ENCODE measurements around the gene HOXC6. TPM values are rescaled to one million over a fixed set of nuclear protein-coding genes. Genes with fewer than 3 reads are reported as not detected.

HOXC6 gene
- total RNA-seq, 2 experiments from 2014 or later = not detected

DNA sequence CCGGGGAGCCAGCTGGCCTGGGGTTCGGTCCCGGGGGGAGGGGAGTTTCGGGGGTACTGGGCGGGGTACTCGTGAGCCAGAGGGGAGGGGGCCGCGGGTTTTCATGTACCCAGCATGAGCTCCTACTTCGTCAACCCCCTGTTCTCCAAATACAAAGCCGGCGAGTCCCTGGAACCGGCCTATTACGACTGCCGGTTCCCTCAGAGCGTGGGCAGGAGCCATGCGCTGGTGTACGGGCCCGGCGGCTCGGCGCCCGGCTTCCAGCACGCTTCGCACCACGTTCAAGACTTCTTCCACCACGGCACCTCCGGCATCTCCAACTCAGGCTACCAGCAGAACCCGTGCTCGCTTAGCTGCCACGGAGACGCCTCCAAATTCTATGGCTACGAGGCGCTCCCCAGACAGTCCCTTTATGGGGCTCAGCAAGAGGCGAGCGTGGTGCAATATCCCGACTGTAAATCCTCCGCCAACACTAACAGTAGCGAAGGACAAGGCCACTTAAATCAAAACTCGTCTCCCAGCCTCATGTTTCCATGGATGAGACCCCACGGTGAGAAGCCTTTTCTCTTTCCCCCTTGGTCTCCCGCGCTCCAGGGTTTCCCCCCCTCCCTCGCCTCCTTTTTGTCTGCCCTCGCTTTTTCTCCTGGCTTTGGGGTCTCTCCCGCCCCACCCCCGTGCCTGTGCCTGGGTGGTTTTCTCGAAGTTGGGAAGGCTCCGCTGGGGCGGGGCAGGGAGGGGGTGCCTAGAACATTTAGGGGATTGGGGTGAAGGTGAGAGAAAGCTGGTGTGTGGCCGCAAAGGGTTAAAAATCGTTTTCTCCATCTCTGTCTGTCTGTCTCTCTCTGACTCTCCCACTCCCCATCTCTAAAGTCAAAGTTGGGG lies 18.8 kb upstream of the HOXC6 start:
- ChIA-PET CTCF (interaction anchor here (0.6 to 7.1 kb wide), 12 partner anchors 9 to 1710 kb away, joined by 3 to 80 read pairs (median 6); partner anchors contain the start of genes CALCOCO1, HOXC10, HOXC5 and HOXC9), POLR2A (no interaction called here)

DNA sequence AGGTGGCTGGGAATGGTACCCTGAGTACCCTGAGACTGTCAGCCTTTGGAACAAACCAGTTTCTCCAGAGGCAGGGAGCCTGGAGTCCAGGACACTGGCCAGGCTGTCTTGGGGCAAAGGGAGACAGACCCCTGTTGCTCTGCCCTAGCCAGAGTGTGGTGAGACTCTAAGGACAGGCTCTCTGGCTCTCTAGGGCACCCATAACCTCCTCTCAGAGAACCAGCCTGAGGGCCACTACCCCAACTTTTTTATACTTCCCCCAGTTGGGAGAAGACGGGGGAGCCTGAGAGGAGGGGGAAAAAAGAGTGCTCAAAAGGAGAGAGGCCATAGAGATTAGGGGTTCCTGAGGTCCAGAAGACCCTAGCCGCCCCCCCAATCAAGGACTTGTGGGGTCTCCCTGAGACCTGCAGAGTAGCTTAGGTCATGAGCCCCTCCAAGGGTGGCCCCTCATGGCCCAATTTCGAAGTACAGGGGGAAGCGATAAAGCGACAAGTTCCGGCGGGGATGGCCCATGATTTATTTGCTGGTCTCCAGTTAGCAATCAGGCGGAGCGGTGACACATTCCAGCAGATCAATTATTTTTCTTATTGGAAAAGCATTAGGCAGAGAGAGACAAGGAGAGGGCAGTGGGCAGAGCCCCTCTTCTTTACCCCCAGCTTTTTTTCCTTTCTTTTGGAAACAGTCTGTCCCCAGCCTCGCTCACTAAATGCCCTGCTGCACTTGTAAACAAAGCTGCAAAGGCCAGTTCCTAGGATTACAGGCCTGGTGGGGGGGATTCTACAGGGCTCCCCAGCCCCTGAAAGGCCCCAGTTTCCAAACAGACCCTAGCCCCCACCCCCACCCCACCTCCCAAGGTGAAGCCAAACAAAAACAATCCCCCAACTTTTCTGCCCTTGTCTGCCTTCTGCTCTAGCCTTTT lies 17.9 kb upstream of the HOXC6 start:
- CTCF ChIA-PET = interaction anchor here (2.1 kb wide), 1 partner anchor 25 kb away, joined by 11 read pairs; the partner anchor contains the start of gene HOXC10
- POLR2A ChIA-PET = no interaction called here

DNA sequence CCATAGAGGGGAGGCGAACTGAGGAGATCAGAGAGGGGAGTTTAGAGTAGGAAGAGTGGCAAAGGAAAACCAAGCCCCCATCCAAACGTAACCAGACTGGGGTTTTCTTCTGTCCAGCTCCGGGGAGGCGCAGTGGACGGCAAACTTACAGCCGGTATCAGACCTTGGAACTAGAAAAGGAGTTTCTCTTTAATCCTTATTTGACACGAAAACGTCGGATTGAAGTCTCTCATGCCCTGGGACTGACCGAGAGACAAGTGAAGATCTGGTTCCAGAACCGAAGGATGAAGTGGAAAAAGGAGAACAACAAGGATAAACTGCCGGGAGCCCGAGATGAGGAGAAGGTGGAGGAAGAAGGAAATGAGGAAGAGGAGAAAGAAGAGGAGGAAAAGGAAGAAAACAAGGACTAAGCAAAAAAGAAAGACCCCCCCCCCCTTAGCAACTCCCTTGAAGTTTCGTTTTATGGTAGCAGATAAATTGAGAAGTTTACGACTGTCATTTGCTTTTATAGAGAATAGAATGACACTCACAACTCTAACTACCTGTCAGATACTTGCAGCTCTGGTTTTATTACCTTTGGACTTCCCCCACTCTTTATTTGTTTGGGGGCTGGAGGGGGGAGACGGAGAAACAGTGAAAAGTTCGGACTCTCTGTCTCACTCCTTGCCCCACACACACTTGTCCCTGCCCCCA lies 17.1 kb upstream of the HOXC6 start:
- ChIA-PET CTCF (interaction anchor here (0.7 kb wide), 1 partner anchor 182 kb away, joined by 7 read pairs; no protein-coding TSS in a partner anchor), POLR2A (no interaction called here)

DNA sequence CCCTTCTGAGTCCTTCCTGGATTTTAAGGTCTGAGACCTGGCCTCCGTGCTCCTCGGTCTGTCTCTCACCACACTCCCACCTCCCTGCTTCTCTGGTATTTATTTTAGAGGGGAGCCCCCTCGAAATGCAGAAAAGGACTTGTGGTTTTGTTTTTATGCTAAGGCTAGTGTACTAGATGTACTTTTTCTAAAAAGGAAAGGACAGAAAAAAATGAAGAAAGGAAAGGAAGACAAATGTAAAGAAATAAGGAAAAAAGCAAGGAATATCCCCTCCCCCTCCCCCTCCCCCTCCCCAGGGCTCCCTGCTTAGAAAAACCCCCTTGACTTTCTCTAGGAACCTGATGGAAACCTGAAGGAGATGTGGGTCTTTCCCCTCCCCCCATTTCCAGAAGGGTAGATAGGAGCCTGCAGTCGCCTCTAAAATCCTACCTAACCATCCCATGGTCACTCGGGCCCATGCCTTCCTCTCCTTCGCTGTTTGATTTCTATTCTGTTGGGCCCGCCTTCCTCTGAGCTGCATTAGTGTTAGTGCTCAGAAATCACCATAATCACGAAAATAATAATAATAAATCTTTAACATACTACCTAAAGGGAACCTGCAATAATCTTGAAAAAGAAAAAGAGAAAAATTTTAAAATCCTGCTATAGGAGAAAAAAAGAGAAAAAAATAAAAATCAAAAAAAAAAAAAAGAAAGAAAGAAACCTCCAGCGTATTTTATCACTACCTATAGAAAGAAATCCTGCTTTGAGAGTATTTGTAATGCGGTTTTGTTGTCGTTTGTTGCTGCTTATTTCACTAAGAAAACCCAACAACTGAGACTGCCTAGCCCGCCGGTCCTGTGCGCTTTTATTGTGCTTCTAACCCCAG lies 16.3 kb upstream of the HOXC6 start:
- ChIA-PET POLR2A (no interaction called here), CTCF (interaction anchor here (0.7 kb wide), 1 partner anchor 181 kb away, joined by 7 read pairs; no protein-coding TSS in a partner anchor)

DNA sequence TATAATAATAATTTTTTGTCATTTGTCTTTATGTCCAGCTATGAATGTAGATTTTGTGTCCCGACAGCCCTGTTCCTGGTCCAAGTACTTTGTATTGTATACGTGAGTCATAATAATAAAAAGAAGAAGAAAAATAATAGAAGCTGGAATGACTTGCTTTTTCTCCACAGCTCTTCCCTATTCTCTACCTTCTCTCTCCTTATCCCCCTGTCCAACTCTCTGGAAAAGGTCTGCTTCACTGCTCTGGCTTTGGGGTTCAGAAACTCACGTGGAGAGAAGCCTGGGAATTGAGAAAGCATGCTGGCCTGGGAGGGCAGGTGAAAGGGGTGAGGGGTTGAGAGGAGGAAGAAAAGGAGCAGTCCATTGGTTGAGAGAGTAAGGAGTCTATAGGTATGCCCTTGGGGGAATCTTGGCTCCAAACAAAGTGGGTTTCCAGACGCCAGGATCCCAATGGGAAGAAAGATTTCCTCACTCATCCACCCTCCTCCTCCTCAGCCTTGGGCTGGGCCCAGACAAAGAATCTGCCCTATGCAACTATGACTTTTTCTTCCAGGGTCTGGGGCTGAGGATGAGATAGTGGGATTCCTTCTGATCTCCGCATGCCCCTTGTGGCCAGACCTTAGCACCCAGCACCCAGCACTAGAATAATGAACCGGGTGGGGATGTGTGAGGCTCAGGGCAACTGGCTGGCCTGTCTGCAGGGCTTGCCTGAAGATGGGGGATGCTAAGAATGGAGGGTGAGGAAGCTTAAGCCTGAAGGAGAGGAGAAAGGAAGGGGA lies 15.4 kb upstream of the HOXC6 start:
- POLR2A ChIA-PET = no interaction called here
- CTCF ChIA-PET = interaction anchor here (1.4 to 1.6 kb wide), 2 partner anchors 14 to 179 kb away, joined by 3 to 6 read pairs; no protein-coding TSS in a partner anchor

DNA sequence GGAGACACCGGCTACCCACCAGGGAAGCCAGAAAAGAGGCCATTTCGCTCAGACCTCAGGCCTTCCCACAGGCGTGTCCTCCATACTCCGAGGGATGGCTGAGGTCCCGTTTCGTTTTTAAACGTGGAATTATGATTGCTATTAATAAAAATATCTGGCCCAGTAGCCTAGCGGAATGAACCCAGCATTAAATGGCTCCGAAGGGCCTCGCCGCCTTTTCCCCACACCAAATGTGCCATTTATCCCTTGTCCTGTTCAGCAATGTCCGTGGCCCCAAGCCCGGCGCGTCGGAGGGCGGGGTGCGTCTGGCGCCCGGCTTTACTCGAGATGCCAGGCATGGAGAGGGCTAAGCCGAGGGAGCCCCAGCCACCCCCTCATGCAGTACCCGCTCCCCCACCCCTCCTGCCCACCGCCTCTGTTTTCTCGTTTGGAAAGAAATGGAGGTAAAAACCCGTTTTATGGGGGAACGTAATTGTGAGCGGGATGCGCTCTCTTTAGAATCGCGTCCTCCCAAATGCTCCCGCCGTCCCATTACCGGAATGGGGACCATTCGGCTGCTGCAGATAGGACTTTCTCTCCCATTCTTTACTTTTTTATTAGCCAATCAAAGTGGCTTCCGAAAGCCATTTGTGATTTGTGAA lies 13.7 kb upstream of the HOXC6 start:
- CTCF ChIA-PET = no interaction called here
- POLR2A ChIA-PET = no interaction called here

DNA sequence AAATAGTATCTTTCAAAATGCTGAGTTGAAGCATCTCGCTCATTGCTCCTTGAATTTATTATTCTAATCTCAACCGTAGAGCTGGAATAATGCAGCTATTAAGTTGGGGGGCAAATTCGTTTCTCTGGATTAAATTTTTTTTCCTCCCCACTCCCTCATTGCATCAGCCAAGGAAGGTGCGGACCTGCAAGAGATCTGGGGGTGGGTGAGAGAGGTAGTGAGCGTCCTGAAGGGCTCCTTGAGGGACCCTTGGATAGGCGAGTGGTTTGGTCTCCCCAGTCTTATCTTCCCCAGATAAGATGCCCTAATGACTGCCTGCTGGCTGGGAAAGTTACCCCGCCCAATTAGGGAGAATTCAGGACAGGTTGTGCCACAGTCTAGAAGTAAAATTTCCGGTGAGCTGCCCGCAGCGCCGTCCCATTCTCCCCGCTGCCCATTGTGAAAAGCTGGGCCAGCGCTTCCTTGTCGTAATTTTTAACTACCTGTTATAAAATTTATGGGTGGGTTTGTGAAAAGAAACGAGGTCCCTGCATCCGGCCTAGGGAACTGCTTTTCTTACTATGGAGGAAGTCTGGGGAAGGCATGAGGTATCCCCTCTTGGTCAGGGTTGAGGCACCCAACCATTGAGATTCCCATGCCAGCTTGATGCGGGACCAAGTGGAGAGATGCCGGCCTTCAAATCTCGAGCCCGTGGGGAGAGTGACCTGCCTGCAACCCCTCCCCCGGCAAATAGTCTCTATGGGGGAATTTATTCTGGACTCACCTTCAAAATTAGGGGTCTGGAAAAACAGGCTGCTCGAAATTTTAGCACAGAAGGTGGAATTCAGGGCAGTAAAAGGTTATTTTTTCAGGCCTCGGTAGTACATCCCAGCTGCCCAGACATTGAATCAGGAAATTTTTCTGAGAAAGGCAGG lies 13.0 kb upstream of the HOXC6 start:
- CTCF ChIA-PET = interaction anchor here (0.8 to 3.1 kb wide), 6 partner anchors 9 to 192 kb away, joined by 3 to 21 read pairs (median 6); partner anchors contain the start of genes HOXC9 and SMUG1
- POLR2A ChIA-PET = interaction anchor here (0.6 kb wide), 1 partner anchor 176 kb away, joined by 3 read pairs; no protein-coding TSS in a partner anchor

DNA sequence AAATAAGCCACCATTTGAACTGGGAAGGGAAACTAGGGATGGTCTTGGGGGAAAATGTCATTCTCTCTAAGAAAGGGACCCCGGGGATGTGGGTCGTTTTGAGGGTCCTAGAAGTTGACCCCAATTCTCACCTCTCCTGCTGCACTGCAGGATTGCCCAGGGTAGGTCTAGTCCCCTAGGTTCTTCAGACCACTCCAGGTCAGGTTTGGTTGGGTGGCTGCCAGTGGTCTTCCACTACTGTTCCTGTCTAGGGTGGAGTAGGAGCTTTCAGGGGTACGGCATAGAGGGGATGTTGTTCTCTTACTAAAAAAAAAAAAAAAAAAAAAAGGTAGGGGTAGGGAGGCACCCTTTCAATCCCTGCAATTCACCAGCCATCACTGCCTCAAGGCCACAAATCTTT lies 12.2 kb upstream of the HOXC6 start:
- POLR2A ChIA-PET = interaction anchor here (0.5 to 0.7 kb wide), 2 partner anchors 18 to 173 kb away, joined by 3 to 8 read pairs; no protein-coding TSS in a partner anchor
- CTCF ChIA-PET = interaction anchor here (0.7 to 3.1 kb wide), 8 partner anchors 10 to 192 kb away, joined by 3 to 21 read pairs (median 4); partner anchors contain the start of genes HOXC9 and SMUG1

DNA sequence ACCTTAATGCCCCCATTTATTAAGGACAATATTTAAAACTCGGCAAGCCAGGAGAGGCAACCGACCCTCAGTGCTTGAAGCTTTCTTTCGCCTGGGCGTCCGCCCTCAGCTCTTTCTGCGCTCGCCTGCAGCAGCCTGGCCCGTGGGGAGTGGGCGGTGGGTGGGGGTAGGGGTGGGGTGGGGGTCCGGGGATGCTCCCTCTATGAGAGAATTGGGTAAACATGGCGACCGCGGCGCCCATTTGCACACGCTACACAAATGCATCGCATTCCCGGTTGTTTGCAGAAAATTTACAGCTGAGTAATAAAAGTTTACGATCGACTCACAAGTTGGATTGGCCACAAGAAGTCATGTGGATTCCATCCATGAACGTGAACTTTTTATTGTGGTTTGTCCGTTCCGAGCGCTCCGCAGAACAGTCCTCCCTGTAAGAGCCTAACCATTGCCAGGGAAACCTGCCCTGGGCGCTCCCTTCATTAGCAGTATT lies 11.7 kb upstream of the HOXC6 start:
- POLR2A ChIA-PET = interaction anchor here (0.5 to 1.0 kb wide), 3 partner anchors 16 to 173 kb away, joined by 3 to 8 read pairs (median 3); no protein-coding TSS in a partner anchor
- CTCF ChIA-PET = interaction anchor here (0.7 to 3.1 kb wide), 9 partner anchors 10 to 198 kb away, joined by 3 to 21 read pairs (median 4); partner anchors contain the start of genes HOXC9 and SMUG1

DNA sequence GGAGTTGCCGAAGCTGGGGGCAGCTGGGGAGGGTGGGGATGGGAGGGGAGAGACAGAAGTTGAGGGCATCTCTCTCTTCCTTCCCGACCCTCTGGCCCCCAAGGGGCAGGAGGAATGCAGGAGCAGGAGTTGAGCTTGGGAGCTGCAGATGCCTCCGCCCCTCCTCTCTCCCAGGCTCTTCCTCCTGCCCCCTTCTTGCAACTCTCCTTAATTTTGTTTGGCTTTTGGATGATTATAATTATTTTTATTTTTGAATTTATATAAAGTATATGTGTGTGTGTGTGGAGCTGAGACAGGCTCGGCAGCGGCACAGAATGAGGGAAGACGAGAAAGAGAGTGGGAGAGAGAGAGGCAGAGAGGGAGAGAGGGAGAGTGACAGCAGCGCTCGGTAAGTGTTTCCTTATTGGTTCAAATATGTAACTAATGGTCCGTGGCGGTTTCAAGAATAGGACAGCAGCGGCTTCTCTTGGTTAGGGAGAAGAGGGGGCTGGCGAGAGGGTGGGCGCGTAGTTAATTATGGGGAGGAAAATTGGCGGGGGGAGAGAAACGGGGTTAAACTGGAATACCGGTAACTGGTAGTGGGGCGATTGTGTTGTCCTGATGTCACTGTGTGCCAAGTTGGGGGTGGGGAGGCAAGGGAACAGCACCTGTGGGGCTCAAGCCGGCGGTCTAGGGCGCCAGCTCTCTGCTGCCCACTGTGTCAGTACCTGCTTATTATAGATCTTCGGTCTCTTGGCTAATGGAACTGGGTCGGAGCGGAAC lies 11.0 kb upstream of the HOXC6 start:
- CTCF ChIA-PET = interaction anchor here (0.9 to 3.1 kb wide), 7 partner anchors 11 to 197 kb away, joined by 3 to 21 read pairs (median 4); no protein-coding TSS in a partner anchor
- POLR2A ChIA-PET = interaction anchor here (0.7 to 1.0 kb wide), 3 partner anchors 15 to 517 kb away, joined by 3 to 4 read pairs (median 3); partner anchors contain the start of gene TARBP2

DNA sequence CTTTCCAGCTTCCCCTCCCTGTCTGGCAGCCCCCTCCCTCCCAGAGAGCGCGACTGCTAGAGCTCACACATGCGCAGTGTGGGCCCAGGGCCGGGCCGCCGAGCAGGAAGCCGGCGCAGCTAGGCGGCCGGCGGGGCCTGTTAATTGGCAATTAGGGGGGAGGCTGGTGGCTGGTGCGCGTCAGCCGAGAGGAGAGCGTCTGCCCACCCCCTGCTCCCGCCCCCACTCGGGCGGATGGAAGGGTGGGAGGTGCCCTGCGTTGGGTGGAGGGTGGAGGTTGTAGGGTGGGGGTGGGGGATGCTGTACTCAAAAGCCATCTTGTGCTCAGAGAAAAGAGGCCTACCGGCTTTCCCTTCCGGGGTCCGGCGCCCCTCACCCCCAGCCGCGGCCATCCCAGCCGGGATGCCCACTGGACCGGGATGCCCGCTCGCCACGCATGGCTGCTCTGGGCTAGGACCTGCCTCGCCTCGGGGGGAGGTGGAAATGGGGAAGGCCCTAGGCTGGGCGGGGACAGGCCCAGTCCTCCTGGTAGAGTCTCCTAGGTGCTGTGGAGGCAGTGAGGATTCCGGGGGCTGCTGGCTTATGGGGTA lies 10.3 kb upstream of the HOXC6 start:
- CTCF ChIA-PET = interaction anchor here (0.6 to 3.1 kb wide), 8 partner anchors 9 to 319 kb away, joined by 3 to 21 read pairs (median 4); no protein-coding TSS in a partner anchor
- POLR2A ChIA-PET = interaction anchor here (0.7 to 1.0 kb wide), 3 partner anchors 14 to 517 kb away, joined by 3 to 4 read pairs (median 3); partner anchors contain the start of gene TARBP2

DNA sequence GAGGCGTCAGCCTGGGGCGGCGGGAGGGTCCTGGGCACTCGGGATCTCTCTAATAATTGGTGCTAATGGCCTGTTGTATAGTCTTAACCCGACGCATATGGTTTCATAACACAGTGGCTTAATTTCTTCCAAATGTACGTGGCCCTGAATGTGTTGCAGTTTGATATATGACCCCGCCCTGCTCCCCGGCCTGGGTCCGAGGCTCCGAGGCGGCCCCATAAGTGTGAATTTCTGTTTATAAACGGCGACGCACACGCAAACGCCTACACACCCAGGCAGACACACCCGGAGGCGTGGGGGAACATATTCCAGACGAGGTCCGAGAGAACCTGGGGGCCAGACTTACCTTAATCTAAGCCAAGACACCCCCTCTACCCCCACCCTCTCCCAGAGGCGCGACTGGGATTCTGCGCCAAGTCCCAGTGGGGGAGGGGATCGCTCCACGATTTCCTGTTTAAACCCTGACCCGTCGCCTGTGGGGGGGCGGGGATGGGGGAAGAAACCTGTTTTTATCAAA lies 9.7 kb upstream of the HOXC6 start:
- CTCF ChIA-PET = interaction anchor here (0.6 kb wide), 1 partner anchor 9 kb away, joined by 3 read pairs; no protein-coding TSS in a partner anchor
- POLR2A ChIA-PET = no interaction called here

DNA sequence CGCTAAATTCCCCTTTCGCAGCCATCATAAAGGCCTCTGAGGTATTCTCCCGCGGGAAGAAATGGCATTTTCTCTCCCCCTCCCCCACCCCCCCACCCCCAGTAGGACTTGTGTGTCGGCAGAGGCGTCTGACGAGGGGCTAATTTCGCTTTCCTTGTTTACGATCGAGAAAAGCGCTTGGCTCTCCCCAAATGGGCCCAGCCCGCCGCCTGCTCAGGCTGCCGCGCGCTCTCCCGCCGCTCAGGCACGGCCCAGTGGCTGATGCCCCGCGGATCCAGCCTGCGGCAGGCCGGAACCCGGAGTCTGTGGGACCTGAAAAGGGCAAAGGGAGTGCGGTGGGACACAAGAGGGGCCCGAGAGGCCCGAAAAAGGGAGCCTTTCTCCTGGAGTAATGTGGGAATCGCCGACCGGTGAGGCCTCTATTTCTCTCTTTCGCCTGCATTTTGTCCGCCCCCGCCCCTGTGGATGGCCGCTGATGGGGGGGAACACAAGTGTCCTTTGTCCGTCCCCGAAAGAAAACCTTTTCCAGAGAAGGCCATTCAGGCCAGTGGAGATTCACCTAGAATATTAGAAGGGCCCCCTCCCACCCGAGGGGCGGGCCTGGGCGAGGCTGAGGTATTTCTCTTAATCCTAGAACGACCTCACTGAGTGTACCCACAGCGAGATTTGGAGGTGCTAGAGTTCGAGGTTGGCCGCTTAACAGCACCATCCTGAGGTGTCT lies 9.0 kb upstream of the HOXC6 start:
- CTCF ChIA-PET = no interaction called here
- POLR2A ChIA-PET = no interaction called here
